H9 (cell line): ENCODE data around the gene AP1G2. TPM values are rescaled to one million over a fixed set of nuclear protein-coding genes. Genes with fewer than 3 reads are reported as not detected.

Experiments used
- DNase-seq: peaks from one replicate; pipeline ENCODE4 v3.0.0-alpha.2; 2017
- H2AFZ ChIP-seq: one replicate; pipeline ENCODE4 v1.6.1; 2013; ENCODE audit warnings: mild to moderate bottlenecking, low read length, control low read depth, moderate library complexity
- H2AK5ac ChIP-seq: 2 replicates; pipeline ENCODE4 v1.6.1; 2013; ENCODE audit warnings: low read length, control low read depth, mixed read lengths; ENCODE audit not compliant: insufficient read length
- H2BK120ac ChIP-seq: one replicate; pipeline ENCODE4 v1.6.1; 2013; ENCODE audit warnings: low read depth, mild to moderate bottlenecking, low read length, control low read depth, inconsistent platforms; ENCODE audit not compliant: poor library complexity, severe bottlenecking
- H2BK12ac ChIP-seq: 2 replicates; pipeline ENCODE4 v1.6.1; 2013; ENCODE audit warnings: low read length, control low read depth, mixed read lengths, low read depth; ENCODE audit not compliant: insufficient read length
- H2BK15ac ChIP-seq: 2 replicates; pipeline ENCODE4 v1.6.1; 2013; ENCODE audit warnings: low read depth, low read length, control low read depth
- H2BK20ac ChIP-seq: one replicate; pipeline ENCODE4 v1.6.1; 2013; ENCODE audit warnings: low read depth, mild to moderate bottlenecking, low read length, control low read depth, inconsistent platforms; ENCODE audit not compliant: poor library complexity, severe bottlenecking
- H2BK5ac ChIP-seq: 2 replicates; pipeline ENCODE4 v1.6.1; 2013; ENCODE audit warnings: low read length, control low read depth, mixed read lengths; ENCODE audit not compliant: insufficient read length
- H3K14ac ChIP-seq: 2 replicates; pipeline ENCODE4 v1.6.1; 2013; ENCODE audit warnings: low read length, control low read depth; ENCODE audit not compliant: insufficient read depth
- H3K18ac ChIP-seq: 2 replicates; pipeline ENCODE4 v1.6.1; 2013; ENCODE audit warnings: low read depth, mild to moderate bottlenecking, mixed read lengths, low read length, control low read depth; ENCODE audit not compliant: insufficient read length
- H3K23ac ChIP-seq: 2 replicates; pipeline ENCODE4 v1.6.1; 2013; ENCODE audit warnings: low read length, control low read depth, mixed read lengths, low read depth; ENCODE audit not compliant: insufficient read length
- H3K23me2 ChIP-seq: 2 replicates; pipeline ENCODE4 v1.6.1; 2013; ENCODE audit warnings: low read depth, mild to moderate bottlenecking, mixed read lengths, low read length, control low read depth; ENCODE audit not compliant: insufficient read length, poor library complexity, severe bottlenecking
- H3K27ac ChIP-seq: 2 replicates; pipeline ENCODE4 v1.5.1; 2013; ENCODE audit warnings: low read length, control low read depth, mixed read lengths, low read depth; ENCODE audit not compliant: insufficient read length
- H3K27me3 ChIP-seq: 2 replicates; pipeline ENCODE4 v1.6.1; 2013; ENCODE audit warnings: low read length, control low read depth, inconsistent platforms; ENCODE audit not compliant: insufficient read depth
- H3K4ac ChIP-seq: 2 replicates; pipeline ENCODE4 v1.6.1; 2013; ENCODE audit warnings: low read depth, mild to moderate bottlenecking, control low read depth, inconsistent platforms, low read length, moderate library complexity
- H3K4me1 ChIP-seq: 2 replicates; pipeline ENCODE4 v1.6.1; 2013; ENCODE audit warnings: low read length, control low read depth, inconsistent platforms; ENCODE audit not compliant: insufficient read depth
- H3K4me2 ChIP-seq: 2 replicates; pipeline ENCODE4 v1.6.1; 2013; ENCODE audit warnings: low read length, control low read depth, mixed read lengths; ENCODE audit not compliant: insufficient read length, insufficient read depth
- H3K56ac ChIP-seq: 2 replicates; pipeline ENCODE4 v1.6.1; 2013; ENCODE audit warnings: low read depth, mild to moderate bottlenecking, mixed read lengths, low read length, control low read depth; ENCODE audit not compliant: insufficient read length
- H3K79me1 ChIP-seq: 2 replicates; pipeline ENCODE4 v1.6.1; 2013; ENCODE audit warnings: low read depth, mild to moderate bottlenecking, moderate library complexity, low read length, control low read depth, inconsistent platforms; ENCODE audit not compliant: insufficient read depth, poor library complexity, severe bottlenecking
- H3K79me2 ChIP-seq: 2 replicates; pipeline ENCODE4 v1.6.1; 2013; ENCODE audit warnings: low read length, control low read depth, inconsistent platforms; ENCODE audit not compliant: insufficient read depth
- H3K9ac ChIP-seq: 2 replicates; pipeline ENCODE4 v1.6.1; 2013; ENCODE audit warnings: low read length, control low read depth, mixed read lengths; ENCODE audit not compliant: insufficient read length; ENCODE audit errors: extremely low read depth
- H3K9me3 ChIP-seq: one replicate; pipeline ENCODE4 v1.6.1; 2013; ENCODE audit warnings: low read depth, low read length, inconsistent platforms; ENCODE audit not compliant: control insufficient read depth
- H3T11ph ChIP-seq: one replicate; pipeline ENCODE4 v1.6.1; 2013; ENCODE audit warnings: mild to moderate bottlenecking, low read length, control low read depth, inconsistent platforms
- H4K20me1 ChIP-seq: one replicate; pipeline ENCODE4 v1.6.1; 2013; ENCODE audit not compliant: control insufficient read depth, insufficient read length, insufficient read depth
- H4K5ac ChIP-seq: 2 replicates; pipeline ENCODE4 v1.6.1; 2013; ENCODE audit warnings: low read depth, mild to moderate bottlenecking, mixed read lengths, low read length, control low read depth; ENCODE audit not compliant: insufficient read length
- H4K8ac ChIP-seq: replicated peaks from 2 replicates; pipeline ENCODE4 v1.6.1; 2013; ENCODE audit warnings: low read length, control low read depth, mixed read lengths, low read depth; ENCODE audit not compliant: insufficient read length
- H4K91ac ChIP-seq: 2 replicates; pipeline ENCODE4 v1.6.1; 2013; ENCODE audit warnings: low read depth, mild to moderate bottlenecking, moderate library complexity, mixed read lengths, low read length, control low read depth; ENCODE audit not compliant: insufficient read length
- H3K27ac Mint-ChIP-seq, 3 experiments: 2 replicates in 2 of 3; 3 replicates in 1 of 3; pipeline ENCODE4 v1.8.0; 2020 to 2021; ENCODE audit warnings: mixed read lengths in 3 of 3, mild to moderate bottlenecking in 1 of 3, moderate library complexity in 1 of 3
- H3K27me3 Mint-ChIP-seq: 2 replicates; pipeline ENCODE4 v1.8.0; 2021; ENCODE audit warnings: low read depth, mild to moderate bottlenecking, moderate library complexity, mixed read lengths
- H3K36me3 Mint-ChIP-seq, 3 experiments: 2 replicates in 2 of 3; 3 replicates in 1 of 3; pipeline ENCODE4 v1.8.0; 2020 to 2021; ENCODE audit warnings: low read depth in 3 of 3, mixed read lengths in 3 of 3; ENCODE audit not compliant: insufficient read depth in 1 of 3
- H3K4me1 Mint-ChIP-seq, 2 experiments: 2 replicates each; pipeline ENCODE4 v1.8.0; 2020; ENCODE audit warnings: mixed read lengths in 2 of 2
- H3K4me3 Mint-ChIP-seq, 2 experiments: 2 replicates in 1 of 2; 3 replicates in 1 of 2; pipeline ENCODE4 v1.8.0; 2020 to 2021; ENCODE audit warnings: mild to moderate bottlenecking in 2 of 2, mixed read lengths in 2 of 2, moderate library complexity in 1 of 2
- H3K9me3 Mint-ChIP-seq, 2 experiments: 2 replicates in 1 of 2; 3 replicates in 1 of 2; pipeline ENCODE4 v1.8.0; 2020; ENCODE audit warnings: mild to moderate bottlenecking in 2 of 2, mixed read lengths in 2 of 2, moderate library complexity in 1 of 2
- CTCF ChIP-seq: fragments of 200-600 bp; sonication (generic); conservative IDR thresholded peaks from 3 replicates; pipeline ENCODE4 v1.8.0; 2021; ENCODE audit warnings: antibody characterized with exemption, mild to moderate bottlenecking
- WGBS: extraction: QIAGEN DNeasy Blood & Tissue Kit; methylation state at CpG from one replicate; pipeline ENCODE4 v1.1.7; 2013; ENCODE audit warnings: missing lambda C conversion rate, low lambda C conversion rate, mixed read lengths; ENCODE audit not compliant: insufficient read length; ENCODE audit errors: extremely low coverage; 5-methylcytosine and 5-hydroxymethylcytosine counted together
- total RNA-seq: library from RNA; stranded (reverse); gene quantifications from 2 replicates; pipeline ENCODE4 v1.2.1, GENCODE V29; 2021

Gene AP1G2
- total RNA-seq, 1 experiment from 2014 or later = 107 TPM

- peaks cover 38 to 49% of the 10 kb centered on the region in 2 experiments for H3K4me1 Mint-ChIP-seq
- no peak overlapping the region for H3K4me3 Mint-ChIP-seq
These were observed 42.0 kb downstream of the AP1G2 start for GRCh38 chr14:23525611-23526010.

More at GRCh38 chr14:23525611-23526010, 42.0 kb downstream of the AP1G2 start:
- Histone ChIP-seq H2BK12ac (no peak overlapping the region), H2AFZ (no peak overlapping the region), H3K9me3 (no peaks in the 10 kb centered on the region), H3K79me1 (no peaks in the 10 kb centered on the region), H3K27me3 (no peaks in the 10 kb centered on the region), H3K4me2 (no peak overlapping the region), H4K20me1 (no peaks in the 10 kb centered on the region), H3K79me2 (no peaks in the 10 kb centered on the region), H4K5ac (no peak overlapping the region), H3K14ac (no peak overlapping the region), H3K56ac (no peak overlapping the region), H3K9ac (no peak overlapping the region), H3K23me2 (no peaks in the 10 kb centered on the region), H3K4ac (no peak overlapping the region), H2AK5ac (no peak overlapping the region), H2BK5ac (no peak overlapping the region), H4K8ac (no peak overlapping the region), H2BK20ac (no peak overlapping the region), H3K27ac (no peak overlapping the region), H3T11ph (no peak overlapping the region), H3K18ac (no peak overlapping the region), H4K91ac (no peak overlapping the region), H3K4me1 (no peaks in the 10 kb centered on the region; the same call in 1 of the 2 replicates), H2BK15ac (no peak overlapping the region), H2BK120ac (no peak overlapping the region), H3K23ac (no peak overlapping the region)
- no CpG with 5 or more reads among the region's 8 CpGs for WGBS
- no peaks in the 10 kb centered on the region; the same call in 1 of the 2 replicates for H3K27me3 Mint-ChIP-seq
- peaks cover 56 to 65% (median 59%) of the 10 kb centered on the region in 3 experiments for H3K36me3 Mint-ChIP-seq
- no peak for TF ChIP-seq CTCF
- no peaks in the 10 kb centered on the region for H3K9me3 Mint-ChIP-seq
- peak overlapping the region in 1 of 3 experiments; percentile 72; a peak in 1 of 7 replicates for H3K27ac Mint-ChIP-seq
- DNase-seq = no peak
